Gastrocnemius medialis (tissue), 4 donors: ENCODE results near the gene PYY.

Experiments used
- CTCF ChIP-seq, 5 experiments: fragments of 450-650 bp in 3 of 5; fragments of 200-600 bp in 2 of 5; sonication (generic) in 2 of 5; IDR thresholded peaks in 4 of 5; conservative IDR thresholded peaks in 1 of 5; 1 replicate in 4 of 5; 2 replicates in 1 of 5; pipeline ENCODE4 v1.5.1; 2016 to 2019; ENCODE audit warnings: antibody characterized with exemption in 5 of 5, mild to moderate bottlenecking in 3 of 5, moderate library complexity in 3 of 5
- POLR2A ChIP-seq, 2 donors: fragments of 450-650 bp; IDR thresholded peaks; one replicate each; pipeline ENCODE4 v1.6.1; 2017; ENCODE audit warnings: antibody characterized with exemption in 2 of 2, mild to moderate bottlenecking in 2 of 2, moderate library complexity in 2 of 2

DNA sequence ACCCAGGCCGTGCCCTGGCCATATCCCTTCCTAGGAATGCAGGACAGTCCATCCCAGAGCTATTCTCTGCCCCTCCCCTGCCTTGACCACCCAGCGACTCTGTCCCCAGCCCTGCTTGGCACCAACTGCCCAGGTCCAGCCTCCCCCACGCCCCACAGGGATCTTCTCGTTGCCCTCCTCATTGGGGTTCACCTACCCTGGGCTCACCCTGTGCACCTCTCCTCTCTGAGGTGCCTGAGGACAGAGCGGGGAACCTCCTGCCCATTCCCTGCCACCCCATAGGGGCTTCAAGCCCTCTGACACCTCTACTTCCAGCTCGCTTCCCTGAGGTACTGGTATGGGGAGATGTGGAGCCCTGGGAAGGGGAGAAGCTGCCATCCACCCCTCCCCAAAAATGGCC, 40.2 kb downstream of the PYY start:
- TF ChIP-seq POLR2A (IDR thresholded peaks at IDR 0.05) (no peak), CTCF (IDR thresholded peaks at IDR 0.05 in 4 of 5, conservative IDR thresholded peaks at IDR 0.05 in 1 of 5) (no peak)
